Measurements from ENCODE around the gene ARMC8.

GRCh38 chr3:138174421-138175131 is 12.5 kb upstream of the ARMC8 start, which contains the start of gene DBR1:
- TF ChIP-seq REST (IDR thresholded peaks at IDR 0.05) (peak; percentile 99), ESRRA (IDR thresholded peaks at IDR 0.05; ENCODE audit: borderline replicate concordance, low read length) (no peak), CTCF (IDR thresholded peaks at IDR 0.05) (no peak), ELK1 (IDR thresholded peaks at IDR 0.05; ENCODE audit: low read depth, low read length) (no peak), POLR2A (IDR thresholded peaks at IDR 0.05; ENCODE audit: low read length) (peak; percentile 90), JUNB (IDR thresholded peaks at IDR 0.05) (no peak), SMC3 (IDR thresholded peaks at IDR 0.05) (no peak), PHF8 (IDR thresholded peaks at IDR 0.05; ENCODE audit: borderline replicate concordance, low read depth) (peak; percentile 70; the same call in 1 of the 2 replicates), JUN (IDR thresholded peaks at IDR 0.05) (peak in 1 of 2 experiments; percentile 78; a peak in 3 of 5 replicates), E2F6 (IDR thresholded peaks at IDR 0.05; ENCODE audit: borderline replicate concordance, low read depth) (no peak)
